Inflammatory macrophage treated with lipopolysaccharide for 1 hour (primary cell): ENCODE data around the gene ZNF778.

Experiments used
- DNase-seq, 2 donors: peaks; one replicate each; pipeline ENCODE4 v3.0.0-alpha.2; 2020 to 2022

ZNF778 gene

GRCh38 chr16:89278441-89279240 is 61.1 kb downstream of the ZNF778 start:
- no peak for DNase-seq

GRCh38 chr16:89279666-89280481 is 62.4 kb downstream of the ZNF778 start:
- no peak for DNase-seq

GRCh38 chr16:89280546-89281188 is 63.2 kb downstream of the ZNF778 start:
- DNase-seq = no peak

- DNase-seq = no peak
Observed at GRCh38 chr16:89281189-89281577, 63.7 kb downstream of the ZNF778 start.

GRCh38 chr16:89281829-89282228 is 64.3 kb downstream of the ZNF778 start:
- DNase-seq = no peak

GRCh38 chr16:89282523-89282922 is 65.0 kb downstream of the ZNF778 start:
- no peak for DNase-seq

GRCh38 chr16:89283449-89283848 is 65.9 kb downstream of the ZNF778 start:
- DNase-seq = no peak

- no peak for DNase-seq
Observed at GRCh38 chr16:89285381-89285780, 67.9 kb downstream of the ZNF778 start.

GRCh38 chr16:89286096-89286495 is 68.6 kb downstream of the ZNF778 start:
- no peak for DNase-seq
